ENCODE measurements around the gene RBM42. TPM values are rescaled to one million over a fixed set of nuclear protein-coding genes. Genes with fewer than 3 reads are reported as not detected.

Gene RBM42
- total and polyA plus RNA-seq, 8 donors = 18.2 to 38.6 (median 29.9) TPM

GRCh38 chr19:35657904-35658700 lies 29.3 kb downstream of the RBM42 start:
- Histone ChIP-seq H3K36me3 (peaks cover 0 to 65% (median 5%) of the 10 kb centered on the region in 3 donors), H3K27ac (no peak overlapping the region), H3K4me1 (no peaks in the 10 kb centered on the region), H3K4me3 (no peak overlapping the region), H3K9me3 (no peaks in the 10 kb centered on the region), H3K27me3 (no peaks in the 10 kb centered on the region)
- 86 to 89% methylated on average over 15 of the region's 15 CpGs for WGBS, 2 donors
- DNase-seq = no peak
- intact Hi-C loops (cut with DNase I) = no loop called here
- no peak for FAIRE-seq
- TF ChIP-seq CTCF (IDR thresholded peaks at IDR 0.05) = no peak
- ATAC-seq = no peak

GRCh38 chr19:35661995-35662340 lies 33.1 kb downstream of the RBM42 start:
- TF ChIP-seq CTCF (IDR thresholded peaks at IDR 0.05) = no peak
- Histone ChIP-seq H3K27ac (no peak overlapping the region), H3K4me3 (no peak overlapping the region), H3K4me1 (no peaks in the 10 kb centered on the region), H3K27me3 (no peaks in the 10 kb centered on the region), H3K9me3 (no peaks in the 10 kb centered on the region), H3K36me3 (peaks cover 0 to 33% (median 0%) of the 10 kb centered on the region in 3 donors)
- FAIRE-seq (no peak), DNase-seq (no peak), ATAC-seq (no peak)
- intact Hi-C loops (cut with DNase I) = no loop called here
- WGBS, 2 donors = 94 to 96% methylated on average over 6 of the region's 6 CpGs

- TF ChIP-seq CTCF (IDR thresholded peaks at IDR 0.05) = no peak
- ATAC-seq = no peak
- Histone ChIP-seq H3K36me3 (peaks cover 0 to 16% (median 0%) of the 10 kb centered on the region in 3 donors), H3K4me1 (no peaks in the 10 kb centered on the region), H3K9me3 (no peaks in the 10 kb centered on the region), H3K27me3 (peaks cover 0 to 4% (median 0%) of the 10 kb centered on the region in 4 donors), H3K4me3 (no peak overlapping the region), H3K27ac (no peak overlapping the region)
- intact Hi-C loops (cut with DNase I) = no loop called here
- DNase-seq = no peak
- 77 to 85% methylated on average over 3 of the region's 3 CpGs for WGBS, 2 donors
- no peak for FAIRE-seq
Measured at GRCh38 chr19:35663981-35664380, 35.1 kb downstream of the RBM42 start.

- no peak for ATAC-seq
- H3K4me3 ChIP-seq = no peak overlapping the region
- FAIRE-seq = no peak
- TF ChIP-seq CTCF (IDR thresholded peaks at IDR 0.05) = no peak
- 92 to 96% methylated on average over 24 of the region's 24 CpGs for WGBS, 2 donors
- H3K27ac ChIP-seq = no peak overlapping the region
- H3K9me3 ChIP-seq = no peaks in the 10 kb centered on the region
- intact Hi-C loops (cut with DNase I) = no loop called here
- no peaks in the 10 kb centered on the region for H3K4me1 ChIP-seq
- peaks cover 0 to 5% (median 0%) of the 10 kb centered on the region in 4 donors for H3K27me3 ChIP-seq
- peaks cover 0 to 7% (median 0%) of the 10 kb centered on the region in 3 donors for H3K36me3 ChIP-seq
- no peak for DNase-seq
Measured at GRCh38 chr19:35665157-35665556, 36.3 kb downstream of the RBM42 start.

- no peaks in the 10 kb centered on the region for H3K4me1 ChIP-seq
- intact Hi-C loops (cut with DNase I) = no loop called here
- H3K27me3 ChIP-seq = peaks cover 0 to 5% (median 0%) of the 10 kb centered on the region in 4 donors
- peaks cover 0 to 4% (median 0%) of the 10 kb centered on the region in 3 donors for H3K36me3 ChIP-seq
- ATAC-seq (no peak), DNase-seq (no peak), FAIRE-seq (no peak)
- H3K4me3 ChIP-seq = no peak overlapping the region
- WGBS, 2 donors = 51 to 66% methylated on average over 7 of the region's 7 CpGs
- no peaks in the 10 kb centered on the region for H3K9me3 ChIP-seq
- H3K27ac ChIP-seq = no peak overlapping the region
- TF ChIP-seq CTCF (IDR thresholded peaks at IDR 0.05) = no peak
Measured at GRCh38 chr19:35665604-35666003, 36.8 kb downstream of the RBM42 start.
